GM19238 (cell line): Measurements from ENCODE around the gene NCAPG.
"Not testable (repeated sequence)": the region's sequence is repeated elsewhere in the genome, so short reads cannot be mapped to it uniquely, and the experiment has no call there.

Source experiments
- DNase-seq: peaks from one replicate; pipeline ENCODE4 v3.0.0; 2011; ENCODE audit warnings: low spot score; ENCODE audit not compliant: insufficient read length

NCAPG gene

GRCh38 chr4:17794730-17795129 lies 16.0 kb upstream of the NCAPG start:
- no peak for DNase-seq

- no peak for DNase-seq
Measured at GRCh38 chr4:17797808-17798207, 13.0 kb upstream of the NCAPG start.

GRCh38 chr4:17805580-17806155 lies 5.1 kb upstream of the NCAPG start:
- DNase-seq, result no peak

GRCh38 chr4:17807446-17807845 lies 3.3 kb upstream of the NCAPG start:
- no peak for DNase-seq

- no peak for DNase-seq
Measured at GRCh38 chr4:17809667-17810066, 1.1 kb upstream of the NCAPG start.

- DNase-seq, result peak; percentile 4
Measured at GRCh38 chr4:17811078-17811603, 362 bp downstream of the NCAPG start.

GRCh38 chr4:17812125-17812524 lies 1.3 kb downstream of the NCAPG start:
- no peak for DNase-seq

- DNase-seq, result no peak
Measured at GRCh38 chr4:17812801-17813200, 2.0 kb downstream of the NCAPG start.

GRCh38 chr4:17814140-17814539 lies 3.4 kb downstream of the NCAPG start:
- no peak for DNase-seq

- DNase-seq, result no peak
Measured at GRCh38 chr4:17816142-17816541, 5.4 kb downstream of the NCAPG start.

- DNase-seq, result no peak
Measured at GRCh38 chr4:17817027-17817426, 6.2 kb downstream of the NCAPG start.

- DNase-seq, result no peak
Measured at GRCh38 chr4:17823871-17824669, 13.3 kb downstream of the NCAPG start.

- DNase-seq, result no peak
Measured at GRCh38 chr4:17846266-17846665, 35.5 kb downstream of the NCAPG start.

GRCh38 chr4:17850295-17850694 lies 39.5 kb downstream of the NCAPG start:
- DNase-seq, result not testable (repeated sequence)

GRCh38 chr4:17851959-17852358 lies 41.2 kb downstream of the NCAPG start:
- no peak for DNase-seq

- DNase-seq, result no peak
Measured at GRCh38 chr4:17854036-17854435, 43.3 kb downstream of the NCAPG start.

GRCh38 chr4:17859793-17860406 lies 49.1 kb downstream of the NCAPG start:
- no peak for DNase-seq

- DNase-seq, result not testable (repeated sequence)
Measured at GRCh38 chr4:17861906-17862305, 51.1 kb downstream of the NCAPG start.

GRCh38 chr4:17865866-17866363 lies 55.1 kb downstream of the NCAPG start:
- no peak for DNase-seq

GRCh38 chr4:17866810-17867209 lies 56.0 kb downstream of the NCAPG start:
- no peak for DNase-seq

- DNase-seq, result no peak
Measured at GRCh38 chr4:17867276-17867675, 56.5 kb downstream of the NCAPG start.

- no peak for DNase-seq
Measured at GRCh38 chr4:17869327-17869726, 58.5 kb downstream of the NCAPG start.
